ENCODE data around the gene PKP2.

PKP2 gene

DNA sequence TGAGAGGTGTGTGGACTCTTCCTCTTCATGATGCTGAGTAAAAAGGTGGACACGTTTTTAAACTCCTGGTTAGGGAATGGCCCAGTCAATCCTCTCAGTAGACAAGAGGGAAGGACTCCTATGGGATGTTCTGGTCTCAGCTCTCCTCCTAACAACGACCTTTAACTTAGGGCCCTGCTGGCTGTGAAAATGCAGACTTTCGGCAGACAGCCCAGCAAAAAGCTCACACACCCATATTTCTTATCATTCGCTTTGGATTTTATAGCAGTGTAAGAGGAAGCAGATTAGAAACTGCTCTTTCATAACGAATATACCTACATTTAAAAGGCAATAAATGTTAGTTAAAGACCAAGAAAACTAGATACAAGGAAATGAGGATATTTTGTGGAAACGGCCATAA, 122.9 kb downstream of the PKP2 start:
- TF ChIP-seq, protein P1, sequence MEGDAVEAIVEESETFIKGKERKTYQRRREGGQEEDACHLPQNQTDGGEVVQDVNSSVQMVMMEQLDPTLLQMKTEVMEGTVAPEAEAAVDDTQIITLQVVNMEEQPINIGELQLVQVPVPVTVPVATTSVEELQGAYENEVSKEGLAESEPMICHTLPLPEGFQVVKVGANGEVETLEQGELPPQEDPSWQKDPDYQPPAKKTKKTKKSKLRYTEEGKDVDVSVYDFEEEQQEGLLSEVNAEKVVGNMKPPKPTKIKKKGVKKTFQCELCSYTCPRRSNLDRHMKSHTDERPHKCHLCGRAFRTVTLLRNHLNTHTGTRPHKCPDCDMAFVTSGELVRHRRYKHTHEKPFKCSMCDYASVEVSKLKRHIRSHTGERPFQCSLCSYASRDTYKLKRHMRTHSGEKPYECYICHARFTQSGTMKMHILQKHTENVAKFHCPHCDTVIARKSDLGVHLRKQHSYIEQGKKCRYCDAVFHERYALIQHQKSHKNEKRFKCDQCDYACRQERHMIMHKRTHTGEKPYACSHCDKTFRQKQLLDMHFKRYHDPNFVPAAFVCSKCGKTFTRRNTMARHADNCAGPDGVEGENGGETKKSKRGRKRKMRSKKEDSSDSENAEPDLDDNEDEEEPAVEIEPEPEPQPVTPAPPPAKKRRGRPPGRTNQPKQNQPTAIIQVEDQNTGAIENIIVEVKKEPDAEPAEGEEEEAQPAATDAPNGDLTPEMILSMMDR (IDR thresholded peaks at IDR 0.05; ENCODE audit: insufficient read depth, low read length), result no peak
- no peak for TF ChIP-seq SPI1 (IDR thresholded peaks at IDR 0.05; ENCODE audit: borderline replicate concordance, low read depth)
- no peak for TF ChIP-seq POLR2AphosphoS5 (IDR thresholded peaks at IDR 0.05; ENCODE audit: low read depth)
- no peak for TF ChIP-seq GABPA (IDR thresholded peaks at IDR 0.05; ENCODE audit: low read depth)
- Histone ChIP-seq H3K4me3 (replicated peaks; ENCODE audit: insufficient read depth, low read length) (no peak overlapping the region), H3K27me3 (ENCODE audit: insufficient read depth, poor library complexity, severe bottlenecking) (peaks cover 9% of the 10 kb centered on the region), H3K27ac (replicated peaks) (no peak overlapping the region)
- no peak for DNase-seq (ENCODE audit: low read depth in 1 of 2, low spot score in 1 of 2)

DNA sequence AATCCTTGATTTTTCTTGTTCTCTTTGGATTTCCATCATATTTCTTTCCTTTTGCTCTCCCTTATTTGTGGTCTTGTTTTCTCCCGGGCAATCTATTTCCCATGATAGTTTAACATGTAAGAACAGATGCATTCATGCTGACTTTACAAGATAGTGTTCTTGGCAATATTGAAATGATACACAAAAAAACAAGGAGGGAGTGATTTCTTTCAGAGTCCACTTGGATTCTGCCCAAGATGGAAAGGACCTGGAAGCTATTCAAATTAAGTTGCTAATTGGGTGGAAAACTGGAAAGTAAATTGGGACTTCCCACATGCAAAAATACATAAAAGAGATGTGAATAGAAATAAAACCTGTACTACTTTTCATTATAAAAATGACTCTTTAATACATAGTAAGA, 126.4 kb downstream of the PKP2 start:
- Histone ChIP-seq H3K4me3 (replicated peaks; ENCODE audit: insufficient read depth, low read length) (no peak overlapping the region), H3K27me3 (ENCODE audit: insufficient read depth, poor library complexity, severe bottlenecking) (peaks cover 17% of the 10 kb centered on the region)
- TF ChIP-seq, protein P2, sequence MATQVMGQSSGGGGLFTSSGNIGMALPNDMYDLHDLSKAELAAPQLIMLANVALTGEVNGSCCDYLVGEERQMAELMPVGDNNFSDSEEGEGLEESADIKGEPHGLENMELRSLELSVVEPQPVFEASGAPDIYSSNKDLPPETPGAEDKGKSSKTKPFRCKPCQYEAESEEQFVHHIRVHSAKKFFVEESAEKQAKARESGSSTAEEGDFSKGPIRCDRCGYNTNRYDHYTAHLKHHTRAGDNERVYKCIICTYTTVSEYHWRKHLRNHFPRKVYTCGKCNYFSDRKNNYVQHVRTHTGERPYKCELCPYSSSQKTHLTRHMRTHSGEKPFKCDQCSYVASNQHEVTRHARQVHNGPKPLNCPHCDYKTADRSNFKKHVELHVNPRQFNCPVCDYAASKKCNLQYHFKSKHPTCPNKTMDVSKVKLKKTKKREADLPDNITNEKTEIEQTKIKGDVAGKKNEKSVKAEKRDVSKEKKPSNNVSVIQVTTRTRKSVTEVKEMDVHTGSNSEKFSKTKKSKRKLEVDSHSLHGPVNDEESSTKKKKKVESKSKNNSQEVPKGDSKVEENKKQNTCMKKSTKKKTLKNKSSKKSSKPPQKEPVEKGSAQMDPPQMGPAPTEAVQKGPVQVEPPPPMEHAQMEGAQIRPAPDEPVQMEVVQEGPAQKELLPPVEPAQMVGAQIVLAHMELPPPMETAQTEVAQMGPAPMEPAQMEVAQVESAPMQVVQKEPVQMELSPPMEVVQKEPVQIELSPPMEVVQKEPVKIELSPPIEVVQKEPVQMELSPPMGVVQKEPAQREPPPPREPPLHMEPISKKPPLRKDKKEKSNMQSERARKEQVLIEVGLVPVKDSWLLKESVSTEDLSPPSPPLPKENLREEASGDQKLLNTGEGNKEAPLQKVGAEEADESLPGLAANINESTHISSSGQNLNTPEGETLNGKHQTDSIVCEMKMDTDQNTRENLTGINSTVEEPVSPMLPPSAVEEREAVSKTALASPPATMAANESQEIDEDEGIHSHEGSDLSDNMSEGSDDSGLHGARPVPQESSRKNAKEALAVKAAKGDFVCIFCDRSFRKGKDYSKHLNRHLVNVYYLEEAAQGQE (IDR thresholded peaks at IDR 0.05; ENCODE audit: insufficient replicate concordance, low read depth), result no peak
- TF ChIP-seq, protein P1 (IDR thresholded peaks at IDR 0.05; ENCODE audit: insufficient read depth, low read length), result no peak
- TF ChIP-seq POLR2AphosphoS5 (IDR thresholded peaks at IDR 0.05; ENCODE audit: low read depth) (no peak), SPI1 (IDR thresholded peaks at IDR 0.05; ENCODE audit: borderline replicate concordance, low read depth) (no peak), GABPA (IDR thresholded peaks at IDR 0.05; ENCODE audit: low read depth) (no peak)

DNA sequence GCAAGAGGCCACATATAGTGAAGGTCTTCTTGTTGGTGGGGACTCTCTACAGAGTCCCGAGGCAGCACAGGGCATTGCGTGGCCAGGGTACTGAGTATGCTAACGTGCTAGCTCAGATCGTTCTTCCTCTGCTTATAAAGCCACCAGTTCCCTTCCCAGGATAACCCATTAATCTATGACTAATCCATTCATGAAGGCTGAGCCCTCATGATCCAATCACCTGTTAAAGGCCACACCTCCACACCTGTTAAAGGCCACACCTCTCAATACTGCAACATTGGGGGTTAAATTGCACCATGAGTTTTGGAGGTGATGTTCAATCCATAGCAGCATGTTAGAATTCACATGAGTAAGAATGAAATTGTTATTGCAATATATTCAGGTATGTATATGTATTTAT, 128.1 kb downstream of the PKP2 start:
- Histone ChIP-seq H3K27me3 (ENCODE audit: insufficient read depth, poor library complexity, severe bottlenecking) (peaks cover 17% of the 10 kb centered on the region), H3K27ac (replicated peaks) (no peak overlapping the region), H3K4me3 (replicated peaks; ENCODE audit: insufficient read depth, low read length) (no peak overlapping the region)
- TF ChIP-seq SPI1 (IDR thresholded peaks at IDR 0.05; ENCODE audit: borderline replicate concordance, low read depth) (no peak), GABPA (IDR thresholded peaks at IDR 0.05; ENCODE audit: low read depth) (no peak), POLR2AphosphoS5 (IDR thresholded peaks at IDR 0.05; ENCODE audit: low read depth) (no peak)
- TF ChIP-seq, protein P1 (IDR thresholded peaks at IDR 0.05; ENCODE audit: insufficient read depth, low read length), result no peak
- TF ChIP-seq, protein P2 (IDR thresholded peaks at IDR 0.05; ENCODE audit: insufficient replicate concordance, low read depth), result no peak
- no peak for DNase-seq (ENCODE audit: low read depth in 1 of 2, low spot score in 1 of 2)

More for the DNA sequence above, 126.4 kb downstream of the PKP2 start:
- no peak for DNase-seq (ENCODE audit: low read depth in 1 of 2, low spot score in 1 of 2)
- no peak overlapping the region for H3K27ac ChIP-seq (replicated peaks)

DNA sequence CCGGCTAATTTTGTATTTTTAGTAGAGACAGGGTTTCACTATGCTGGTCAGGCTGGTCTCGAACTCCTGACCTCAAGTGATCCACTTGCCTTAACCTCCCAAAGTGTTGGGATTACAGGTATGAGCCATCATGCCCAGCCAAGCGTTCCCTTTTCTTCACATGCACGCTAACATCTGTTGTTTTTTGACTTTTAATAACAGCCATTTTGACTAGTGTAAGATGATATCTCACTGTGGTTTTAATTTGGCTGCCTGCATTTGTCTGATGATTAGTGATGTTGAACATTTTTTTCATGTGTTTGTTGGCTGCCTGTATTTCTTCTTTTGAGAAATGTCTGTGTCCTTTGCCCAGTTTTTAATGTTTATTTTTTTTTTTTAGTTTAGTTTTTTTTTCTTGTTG, 130.7 kb downstream of the PKP2 start:
- no peak overlapping the region for H3K27ac ChIP-seq (replicated peaks)
- TF ChIP-seq POLR2AphosphoS5 (IDR thresholded peaks at IDR 0.05; ENCODE audit: low read depth), result no peak
- TF ChIP-seq, protein P2 (IDR thresholded peaks at IDR 0.05; ENCODE audit: insufficient replicate concordance, low read depth), result no peak
- TF ChIP-seq, protein P1 (IDR thresholded peaks at IDR 0.05; ENCODE audit: insufficient read depth, low read length), result no peak
- no peak for TF ChIP-seq SPI1 (IDR thresholded peaks at IDR 0.05; ENCODE audit: borderline replicate concordance, low read depth)
- H3K27me3 ChIP-seq (ENCODE audit: insufficient read depth, poor library complexity, severe bottlenecking), result peaks cover 17% of the 10 kb centered on the region
- H3K4me3 ChIP-seq (replicated peaks; ENCODE audit: insufficient read depth, low read length), result no peak overlapping the region
- DNase-seq (ENCODE audit: low read depth in 1 of 2, low spot score in 1 of 2), result no peak
